Transverse colon (tissue), 4 donors: Measurements from ENCODE around the gene SPATA31E1. TPM values are rescaled to one million over a fixed set of nuclear protein-coding genes. Genes with fewer than 3 reads are reported as not detected.

ENCODE experiments used
- DNase-seq: peaks from one replicate; pipeline ENCODE4 v3.0.0-alpha.2; 2019
- H3K27ac ChIP-seq, 4 donors: fragments of 200-600 bp; sonication (generic); 2 replicates each; pipeline ENCODE4 v1.5.1; 2016 to 2018; ENCODE audit warnings: inconsistent platforms in 4 of 4
- H3K27me3 ChIP-seq: fragments of 200-600 bp; sonication (generic); 2 replicates; pipeline ENCODE4 v1.5.1; 2017; ENCODE audit warnings: inconsistent platforms
- H3K36me3 ChIP-seq, 4 donors: fragments of 200-600 bp; sonication (generic); 2 replicates each; pipeline ENCODE4 v1.5.1; 2017 to 2019; ENCODE audit warnings: inconsistent platforms in 4 of 4
- H3K4me1 ChIP-seq, 4 donors: fragments of 200-600 bp; sonication (generic); 2 replicates each; pipeline ENCODE4 v1.5.1; 2017 to 2020; ENCODE audit warnings: inconsistent platforms in 4 of 4
- H3K4me3 ChIP-seq, 4 donors: fragments of 200-600 bp; sonication (generic); 1 replicate in 1 of 4; 2 replicates in 3 of 4; pipeline versions ENCODE4 v1.5.1 to v1.6.1; 2017 to 2019; ENCODE audit warnings: inconsistent platforms in 4 of 4
- H3K9me3 ChIP-seq, 2 donors: fragments of 200-600 bp; sonication (generic); 2 replicates each; pipeline ENCODE4 v1.5.1; 2017 to 2019; ENCODE audit warnings: inconsistent platforms in 2 of 2
- CTCF ChIP-seq, 5 experiments: fragments of 200-600 bp in 3 of 5; fragments of 450-650 bp in 2 of 5; sonication (generic) in 3 of 5; IDR thresholded peaks; 1 replicate in 2 of 5; 2 replicates in 3 of 5; pipeline ENCODE4 v1.5.1; 2016 to 2017; ENCODE audit warnings: antibody characterized with exemption in 5 of 5, inconsistent platforms in 3 of 5, mild to moderate bottlenecking in 2 of 5, moderate library complexity in 1 of 5
- EP300 ChIP-seq: sonication (generic); formaldehyde crosslinking; IDR thresholded peaks from one replicate; pipeline ENCODE4 v1.6.1; 2017; ENCODE audit warnings: antibody characterized with exemption, low read depth
- POLR2A ChIP-seq: fragments of 450-650 bp; IDR thresholded peaks from one replicate; pipeline ENCODE4 v1.6.1; 2016; ENCODE audit warnings: antibody characterized with exemption, mild to moderate bottlenecking, moderate library complexity
- POLR2AphosphoS5 ChIP-seq, 3 donors: sonication (generic); formaldehyde crosslinking; IDR thresholded peaks; one replicate each; pipeline ENCODE4 v1.6.1; 2016; ENCODE audit warnings: antibody characterized with exemption in 3 of 3
- whole genome bisulfite sequencing, 2 donors: methylation state at CpG; one replicate each; pipeline ENCODE4 v1.1.5; 2018; ENCODE audit warnings: low coverage in 1 of 2; 5-methylcytosine and 5-hydroxymethylcytosine counted together
- in situ Hi-C, 4 donors: fragments of 200-750 bp; cut with MboI; loops; one replicate each; pipeline versions ENCODE4 v1.15.0 to v1.15.1; 2017; ENCODE audit warnings: low sequenced_read_pairs in 3 of 4, low pct_ligation_motif_present in 1 of 4, low pct_unique_long_range_greater_than_20kb in 1 of 4
- intact Hi-C: fragments of 100-400 bp; cut with DNase I; formaldehyde crosslinking; loops from one replicate; pipeline ENCODE4 v1.15.1; 2023; ENCODE audit warnings: low total_unique reads
- total RNA-seq, 4 donors: library from RNA; depleted of rRNA; stranded (reverse); fragments of >200 nt; gene quantifications; one replicate each; pipeline ENCODE4 v1.1.0, GENCODE V29; 2016

Gene SPATA31E1
- total RNA-seq: not detected

DNA sequence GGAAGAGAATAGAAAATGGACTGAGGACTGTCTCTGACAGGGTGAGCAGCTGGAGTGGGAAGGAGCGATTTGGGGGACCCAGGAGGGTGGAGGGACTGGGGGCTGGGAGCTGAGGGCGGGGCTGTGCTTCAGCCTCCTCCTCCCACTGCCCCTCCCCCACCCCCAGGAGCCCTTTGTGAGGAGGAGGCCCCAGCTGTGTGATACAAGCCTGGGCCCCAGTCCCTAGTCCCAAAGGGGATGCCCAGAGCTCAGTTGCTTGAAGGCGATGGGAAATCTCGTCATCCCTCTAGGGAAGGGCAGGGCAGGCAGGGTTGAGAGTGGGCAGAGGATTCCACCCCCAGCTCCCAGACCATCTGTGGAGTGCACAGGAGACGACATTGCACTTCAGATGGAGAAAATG, at the start of gene SPATA31E1:
TSS of gene SPATA31E1 (plus strand) at position 251 of the 400 bp plus-strand sequence. CDS start at position 266, 15 bp downstream.
- no peak within 1 kb of the TSS for H3K27ac ChIP-seq
- H3K36me3 ChIP-seq: no peaks in the 10 kb centered on the region
- H3K27me3 ChIP-seq: no peaks in the 10 kb centered on the region
- intact Hi-C loops (no loop called here), in situ Hi-C loops (no loop called here)
- TF ChIP-seq POLR2AphosphoS5 (IDR thresholded peaks at IDR 0.05): no peak
- TF ChIP-seq EP300: no peak
- TF ChIP-seq CTCF (IDR thresholded peaks at IDR 0.05): no peak
- TF ChIP-seq POLR2A: no peak
- H3K4me1 ChIP-seq: peaks cover 0 to 13% (median 4%) of the 10 kb centered on the region in 4 donors
- no peaks in the 10 kb centered on the region for H3K9me3 ChIP-seq
- H3K4me3 ChIP-seq: no peak within 1 kb of the TSS
- 83% methylated on average over 5 of the region's 5 CpGs; no CpG with 5 or more reads in 1 of the 2 donors for WGBS, 2 donors
- no peak for DNase-seq

- in situ Hi-C loops: no loop called here
- TF ChIP-seq EP300 (no peak), POLR2A (no peak), CTCF (IDR thresholded peaks at IDR 0.05) (no peak), POLR2AphosphoS5 (IDR thresholded peaks at IDR 0.05) (no peak)
Observed at GRCh38 chr9:87834357-87834756, 48.3 kb upstream of the SPATA31E1 start.

GRCh38 chr9:87836536-87836935, 46.1 kb upstream of the SPATA31E1 start:
- H3K27me3 ChIP-seq: no peaks in the 10 kb centered on the region
- no peak overlapping the region for H3K4me3 ChIP-seq
- in situ Hi-C loops: no loop called here
- no peak overlapping the region for H3K27ac ChIP-seq
- DNase-seq: no peak
- H3K36me3 ChIP-seq: no peaks in the 10 kb centered on the region
- no peaks in the 10 kb centered on the region for H3K9me3 ChIP-seq
- WGBS, 2 donors: 83 to 93% methylated on average over 3 to 5 of the region's 5 CpGs
- H3K4me1 ChIP-seq: peaks cover 0 to 5% (median 0%) of the 10 kb centered on the region in 4 donors
- TF ChIP-seq CTCF (IDR thresholded peaks at IDR 0.05): no peak
- TF ChIP-seq EP300: no peak
- TF ChIP-seq POLR2AphosphoS5 (IDR thresholded peaks at IDR 0.05): no peak
- no peak for TF ChIP-seq POLR2A
- intact Hi-C loops: no loop called here

More at GRCh38 chr9:87834357-87834756, 48.3 kb upstream of the SPATA31E1 start:
- Histone ChIP-seq H3K4me1 (peaks cover 0 to 5% (median 0%) of the 10 kb centered on the region in 4 donors), H3K27me3 (no peaks in the 10 kb centered on the region), H3K36me3 (no peaks in the 10 kb centered on the region), H3K9me3 (no peaks in the 10 kb centered on the region), H3K4me3 (no peak overlapping the region), H3K27ac (no peak overlapping the region)
- 50 to 82% methylated on average over 2 to 11 of the region's 14 CpGs for WGBS, 2 donors
- DNase-seq: no peak
- intact Hi-C loops: no loop called here

- no peak for TF ChIP-seq EP300
- TF ChIP-seq CTCF (IDR thresholded peaks at IDR 0.05): no peak
- no peak for TF ChIP-seq POLR2A
- no peak for TF ChIP-seq POLR2AphosphoS5 (IDR thresholded peaks at IDR 0.05)
- in situ Hi-C loops: no loop called here
- Histone ChIP-seq H3K9me3 (no peaks in the 10 kb centered on the region), H3K4me3 (no peak overlapping the region), H3K27me3 (no peaks in the 10 kb centered on the region), H3K36me3 (no peaks in the 10 kb centered on the region), H3K4me1 (peaks cover 0 to 5% (median 0%) of the 10 kb centered on the region in 4 donors), H3K27ac (no peak overlapping the region)
- intact Hi-C loops: no loop called here
- 61% methylated on average over 7 of the region's 7 CpGs; no CpG with 5 or more reads in 1 of the 2 donors for WGBS, 2 donors
- no peak for DNase-seq
Observed at GRCh38 chr9:87836951-87837705, 45.5 kb upstream of the SPATA31E1 start.
